Astrocyte of the cerebellum (primary cell): ENCODE results near the gene RAX.
A peak's percentile ranks its signal among the peaks of the same experiment; 100 is the strongest.

Experiments used
- DNase-seq: peaks from one replicate; pipeline ENCODE4 v3.0.0-alpha.2; 2011; ENCODE audit warnings: low read depth
- H3K4me3 ChIP-seq: 2 replicates; pipeline ENCODE4 v1.5.1; 2011; ENCODE audit warnings: mild to moderate bottlenecking, low read depth, low read length, moderate library complexity
- in situ Hi-C: cut with HindIII; loops from 2 replicates; pipeline ENCODE4 v1.10.0; 2017; ENCODE audit warnings: low sequenced_read_pairs
- TF ChIP-seq, protein P1 (sequence below): IDR thresholded peaks from 2 replicates; pipeline ENCODE4 v1.5.1; 2012; ENCODE audit warnings: low read length, low read depth, moderate library complexity, mild to moderate bottlenecking; ENCODE audit errors: missing control alignments

RAX gene

DNA sequence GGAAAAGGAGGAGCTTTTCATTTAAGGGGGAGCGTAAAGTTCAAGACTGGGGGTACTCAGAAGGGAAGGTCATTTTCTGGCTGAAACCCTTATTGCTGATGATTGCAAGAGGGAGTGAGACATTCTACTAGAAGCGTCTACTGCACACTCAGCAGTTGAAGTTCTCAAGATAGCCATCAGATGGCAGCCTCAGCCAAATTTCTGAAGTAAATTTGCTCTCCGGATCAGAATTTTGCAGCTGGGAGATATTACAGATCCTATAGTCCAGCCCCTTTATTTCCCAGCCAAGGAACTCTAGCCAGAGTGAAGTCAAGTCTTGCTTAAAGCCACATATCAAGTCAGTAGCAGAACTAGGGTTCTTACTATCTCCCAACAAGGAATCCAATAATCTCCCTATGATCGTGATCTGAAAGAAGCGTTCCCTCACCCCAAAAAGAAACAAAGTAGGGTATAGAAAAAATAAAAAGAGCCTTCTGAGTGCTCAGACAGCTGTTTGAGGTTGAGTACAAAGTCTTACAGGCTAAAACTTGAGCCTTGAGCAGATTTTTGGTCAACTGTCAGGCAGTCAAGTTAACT is 24.0 kb downstream of the RAX start:
- H3K4me3 ChIP-seq, result no peak overlapping the region
- peak; percentile 60 for DNase-seq
- TF ChIP-seq, protein P1, sequence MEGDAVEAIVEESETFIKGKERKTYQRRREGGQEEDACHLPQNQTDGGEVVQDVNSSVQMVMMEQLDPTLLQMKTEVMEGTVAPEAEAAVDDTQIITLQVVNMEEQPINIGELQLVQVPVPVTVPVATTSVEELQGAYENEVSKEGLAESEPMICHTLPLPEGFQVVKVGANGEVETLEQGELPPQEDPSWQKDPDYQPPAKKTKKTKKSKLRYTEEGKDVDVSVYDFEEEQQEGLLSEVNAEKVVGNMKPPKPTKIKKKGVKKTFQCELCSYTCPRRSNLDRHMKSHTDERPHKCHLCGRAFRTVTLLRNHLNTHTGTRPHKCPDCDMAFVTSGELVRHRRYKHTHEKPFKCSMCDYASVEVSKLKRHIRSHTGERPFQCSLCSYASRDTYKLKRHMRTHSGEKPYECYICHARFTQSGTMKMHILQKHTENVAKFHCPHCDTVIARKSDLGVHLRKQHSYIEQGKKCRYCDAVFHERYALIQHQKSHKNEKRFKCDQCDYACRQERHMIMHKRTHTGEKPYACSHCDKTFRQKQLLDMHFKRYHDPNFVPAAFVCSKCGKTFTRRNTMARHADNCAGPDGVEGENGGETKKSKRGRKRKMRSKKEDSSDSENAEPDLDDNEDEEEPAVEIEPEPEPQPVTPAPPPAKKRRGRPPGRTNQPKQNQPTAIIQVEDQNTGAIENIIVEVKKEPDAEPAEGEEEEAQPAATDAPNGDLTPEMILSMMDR, result peak; percentile 85
- in situ Hi-C loops, result no loop called here

DNA sequence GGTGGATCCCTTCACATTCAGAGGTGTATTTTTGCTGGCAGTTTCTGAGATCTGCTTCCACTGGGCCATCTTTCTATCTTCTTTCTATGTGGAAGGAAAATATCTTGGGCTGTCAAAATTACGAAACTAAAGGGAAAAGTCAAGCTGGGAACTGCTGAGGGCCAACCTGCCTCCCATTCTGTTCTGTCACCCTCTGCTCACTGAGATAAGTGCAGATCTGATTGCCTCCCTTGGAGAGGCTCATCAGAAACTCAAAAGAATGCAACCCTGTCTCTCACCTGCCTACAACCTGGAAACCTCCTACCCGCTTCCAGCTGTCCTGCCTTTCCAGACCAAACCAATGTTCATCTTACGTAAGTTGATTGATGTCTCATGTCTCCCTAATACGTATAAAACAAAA is 26.5 kb downstream of the RAX start:
- DNase-seq, result no peak
- TF ChIP-seq, protein P1, result no peak
- H3K4me3 ChIP-seq, result no peak overlapping the region
- in situ Hi-C loops, result no loop called here

DNA sequence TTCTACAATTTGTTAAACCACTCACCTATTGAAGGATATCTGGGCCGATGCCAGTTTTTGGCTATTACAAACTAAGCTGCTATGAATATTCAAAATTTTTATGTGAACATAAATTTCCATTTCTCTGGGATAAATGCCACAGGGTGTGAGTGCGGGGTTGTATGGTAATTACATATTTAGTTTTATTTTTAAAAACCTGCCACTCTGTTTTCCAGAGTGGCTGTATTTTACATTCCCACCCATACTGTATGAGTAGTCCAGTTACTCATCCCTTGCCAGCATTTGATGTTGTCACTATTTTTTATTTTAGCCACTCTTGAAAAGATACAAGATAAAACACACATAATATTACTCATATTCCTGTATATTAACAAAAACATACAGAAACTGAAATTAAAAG is 30.3 kb downstream of the RAX start:
- in situ Hi-C loops, result no loop called here
- DNase-seq, result no peak
- H3K4me3 ChIP-seq, result no peak overlapping the region
- TF ChIP-seq, protein P1, result no peak

DNA sequence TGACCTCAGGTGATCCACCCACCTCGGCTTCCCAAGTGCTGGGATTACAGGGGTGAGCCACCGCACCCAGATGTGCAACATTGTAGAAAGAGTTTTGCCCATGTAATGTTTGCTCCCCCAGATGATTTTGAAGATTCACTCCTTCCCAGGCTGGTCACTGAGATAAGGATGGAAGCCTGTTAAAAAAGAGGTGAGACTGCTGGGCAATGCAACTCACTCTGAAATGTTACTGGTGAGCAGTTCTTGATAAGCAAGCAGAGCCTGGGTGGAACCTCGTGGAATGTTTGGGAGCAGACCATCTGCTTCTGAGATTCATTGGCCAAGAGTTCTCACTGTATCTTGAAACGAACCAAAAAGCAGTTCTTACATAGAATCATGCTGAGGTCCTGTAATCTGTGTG is 33.6 kb downstream of the RAX start:
- DNase-seq, result no peak
- in situ Hi-C loops, result no loop called here
- TF ChIP-seq, protein P1, result no peak
- H3K4me3 ChIP-seq, result no peak overlapping the region

DNA sequence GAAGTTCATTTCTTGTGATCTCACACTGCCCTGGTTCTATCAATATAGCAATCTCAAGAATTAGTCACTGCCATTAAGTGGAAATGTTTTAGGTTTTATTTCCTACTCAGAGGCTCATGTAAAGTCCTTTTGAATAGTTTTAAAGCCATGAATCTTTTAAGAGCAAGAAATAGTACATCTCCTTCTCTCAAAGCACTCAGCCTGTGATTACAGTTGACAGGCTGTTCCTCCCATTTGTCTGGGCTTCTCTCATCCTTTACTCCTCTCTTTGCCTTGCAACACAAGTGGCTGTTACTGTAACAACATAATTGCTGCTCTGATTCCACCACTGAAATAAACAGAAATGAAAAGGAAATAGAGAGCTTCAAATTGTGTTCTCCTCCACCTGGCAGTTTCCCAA is 34.9 kb downstream of the RAX start:
- TF ChIP-seq, protein P1, result no peak
- in situ Hi-C loops, result no loop called here
- no peak overlapping the region for H3K4me3 ChIP-seq
- DNase-seq, result no peak

DNA sequence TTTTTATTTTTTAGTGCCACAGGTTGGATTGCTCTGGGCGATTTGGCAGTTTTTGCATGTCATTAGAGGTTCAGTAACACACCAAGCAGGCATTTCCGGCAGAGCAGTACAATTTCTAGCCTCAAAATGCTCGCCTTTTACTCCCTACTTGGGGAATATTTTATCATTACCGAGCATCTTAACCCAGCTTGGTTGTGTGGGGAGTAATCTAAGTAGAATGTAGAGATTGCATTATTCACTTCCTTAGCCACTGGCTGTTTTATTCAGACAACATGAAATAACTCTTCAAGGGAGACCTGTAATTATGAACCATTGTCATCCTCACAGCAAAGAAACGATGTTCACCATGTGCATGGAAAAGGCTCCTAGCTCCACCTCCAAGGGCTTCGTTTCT is 40.2 kb downstream of the RAX start:
- in situ Hi-C loops, result no loop called here
- DNase-seq, result no peak
- H3K4me3 ChIP-seq, result no peak overlapping the region
- TF ChIP-seq, protein P1, result no peak
